Neural progenitor cell (in vitro differentiated cells): ENCODE results near the gene DNAH14.

Source experiments
- CTCF ChIP-seq: fragments of 200-600 bp; sonication (generic); IDR thresholded peaks from 2 replicates; pipeline ENCODE4 v1.5.1; 2017; ENCODE audit warnings: antibody characterized with exemption, mild to moderate bottlenecking
- EZH2 ChIP-seq: fragments of 200-600 bp; sonication (generic); IDR thresholded peaks from 2 replicates; pipeline ENCODE4 v1.6.1; 2017; ENCODE audit warnings: antibody characterized with exemption, mild to moderate bottlenecking, moderate library complexity
- EZH2phosphoT487 ChIP-seq: fragments of 200-600 bp; sonication (generic); IDR thresholded peaks from 2 replicates; pipeline ENCODE4 v1.6.1; 2017; ENCODE audit warnings: antibody characterized with exemption

GRCh38 chr1:224896130-224896781 lies 33.2 kb upstream of the DNAH14 start:
- TF ChIP-seq CTCF: no peak
- TF ChIP-seq EZH2phosphoT487: no peak
- TF ChIP-seq EZH2: no peak
